T-helper 1 cell treated with Interleukin-12 subunit alpha and Interleukin-12 subunit beta and Interleukin-4 antibody, amounts not matched to agents 30 μg/mL and 1 μg/mL, for 36 hours (primary cell): ENCODE results near the gene BRD3.
A peak's percentile ranks its signal among the peaks of the same experiment; 100 is the strongest.

Experiments
- H3K27ac Mint-ChIP-seq: one replicate; pipeline ENCODE4 v1.8.0; 2021; ENCODE audit warnings: mild to moderate bottlenecking, mixed read lengths
- H3K27me3 Mint-ChIP-seq: one replicate; pipeline ENCODE4 v1.8.0; 2021; ENCODE audit warnings: low read depth, mixed read lengths
- H3K36me3 Mint-ChIP-seq: one replicate; pipeline ENCODE4 v1.8.0; 2021; ENCODE audit warnings: low read depth, mixed read lengths
- H3K4me1 Mint-ChIP-seq: one replicate; pipeline ENCODE4 v1.8.0; 2021; ENCODE audit warnings: low read depth, mixed read lengths
- H3K4me3 Mint-ChIP-seq: one replicate; pipeline ENCODE4 v1.8.0; 2021; ENCODE audit warnings: mild to moderate bottlenecking, moderate library complexity, mixed read lengths
- H3K9me3 Mint-ChIP-seq: one replicate; pipeline ENCODE4 v1.8.0; 2021; ENCODE audit warnings: mixed read lengths

Gene BRD3

GRCh38 chr9:134029248-134030226 is 38.3 kb downstream of the BRD3 start:
- no peaks in the 10 kb centered on the region for H3K4me1 Mint-ChIP-seq
- H3K9me3 Mint-ChIP-seq = no peaks in the 10 kb centered on the region
- H3K27me3 Mint-ChIP-seq = no peaks in the 10 kb centered on the region
- H3K27ac Mint-ChIP-seq = no peak overlapping the region
- peaks cover 6% of the 10 kb centered on the region for H3K36me3 Mint-ChIP-seq
- H3K4me3 Mint-ChIP-seq = no peak overlapping the region

- peaks cover 6% of the 10 kb centered on the region for H3K36me3 Mint-ChIP-seq
- H3K27me3 Mint-ChIP-seq = no peaks in the 10 kb centered on the region
- H3K27ac Mint-ChIP-seq = no peak overlapping the region
- H3K9me3 Mint-ChIP-seq = no peaks in the 10 kb centered on the region
- no peak overlapping the region for H3K4me3 Mint-ChIP-seq
- peaks cover 3% of the 10 kb centered on the region for H3K4me1 Mint-ChIP-seq
These were observed 39.1 kb downstream of the BRD3 start for GRCh38 chr9:134028575-134029247.

GRCh38 chr9:134028076-134028475 is 39.8 kb downstream of the BRD3 start:
- no peaks in the 10 kb centered on the region for H3K9me3 Mint-ChIP-seq
- H3K36me3 Mint-ChIP-seq = peaks cover 3% of the 10 kb centered on the region
- H3K27me3 Mint-ChIP-seq = no peaks in the 10 kb centered on the region
- no peak overlapping the region for H3K27ac Mint-ChIP-seq
- H3K4me3 Mint-ChIP-seq = peak overlapping the region; percentile 13
- H3K4me1 Mint-ChIP-seq = peaks cover 3% of the 10 kb centered on the region

GRCh38 chr9:134027561-134027960 is 40.3 kb downstream of the BRD3 start:
- peak overlapping the region; percentile 17 for H3K4me3 Mint-ChIP-seq

GRCh38 chr9:134026981-134027380 is 40.8 kb downstream of the BRD3 start:
- Mint-ChIP-seq H3K36me3 (peaks cover 3% of the 10 kb centered on the region), H3K4me1 (peaks cover 3% of the 10 kb centered on the region), H3K27ac (no peak overlapping the region), H3K4me3 (peak overlapping the region; percentile 17), H3K9me3 (no peaks in the 10 kb centered on the region), H3K27me3 (no peaks in the 10 kb centered on the region)

More at GRCh38 chr9:134027561-134027960, 40.3 kb downstream of the BRD3 start:
- H3K9me3 Mint-ChIP-seq = no peaks in the 10 kb centered on the region
- H3K4me1 Mint-ChIP-seq = peaks cover 3% of the 10 kb centered on the region
- H3K27me3 Mint-ChIP-seq = no peaks in the 10 kb centered on the region
- H3K27ac Mint-ChIP-seq = no peak overlapping the region
- peaks cover 3% of the 10 kb centered on the region for H3K36me3 Mint-ChIP-seq

GRCh38 chr9:134026581-134026980 is 41.2 kb downstream of the BRD3 start:
- H3K36me3 Mint-ChIP-seq = peaks cover 3% of the 10 kb centered on the region

GRCh38 chr9:134025606-134026541 is 42.0 kb downstream of the BRD3 start:
- Mint-ChIP-seq H3K36me3 (peaks cover 3% of the 10 kb centered on the region), H3K4me1 (peaks cover 3% of the 10 kb centered on the region), H3K4me3 (peak overlapping the region; percentile 78), H3K27me3 (no peaks in the 10 kb centered on the region), H3K27ac (no peak overlapping the region), H3K9me3 (no peaks in the 10 kb centered on the region)

More at GRCh38 chr9:134026581-134026980, 41.2 kb downstream of the BRD3 start:
- peaks cover 3% of the 10 kb centered on the region for H3K4me1 Mint-ChIP-seq
- no peaks in the 10 kb centered on the region for H3K9me3 Mint-ChIP-seq
- H3K4me3 Mint-ChIP-seq = no peak overlapping the region
- no peaks in the 10 kb centered on the region for H3K27me3 Mint-ChIP-seq
- no peak overlapping the region for H3K27ac Mint-ChIP-seq

GRCh38 chr9:134024828-134025605 is 42.8 kb downstream of the BRD3 start, which contains the start of gene BRD3OS:
Gene BRD3OS (plus strand): TSS chr9:134025481. CDS start chr9:134026748, 1,267 bp downstream.
- H3K9me3 Mint-ChIP-seq = no peaks in the 10 kb centered on the region
- H3K36me3 Mint-ChIP-seq = peaks cover 3% of the 10 kb centered on the region
- H3K4me3 Mint-ChIP-seq = peak within 1 kb of the TSS; percentile 78
- H3K27me3 Mint-ChIP-seq = no peaks in the 10 kb centered on the region
- peaks cover 3% of the 10 kb centered on the region for H3K4me1 Mint-ChIP-seq
- H3K27ac Mint-ChIP-seq = peak within 1 kb of the TSS; percentile 57

GRCh38 chr9:134024214-134024792 is 43.5 kb downstream of the BRD3 start:
- peaks cover 3% of the 10 kb centered on the region for H3K36me3 Mint-ChIP-seq
- H3K9me3 Mint-ChIP-seq = no peaks in the 10 kb centered on the region
- peaks cover 3% of the 10 kb centered on the region for H3K4me1 Mint-ChIP-seq
- no peaks in the 10 kb centered on the region for H3K27me3 Mint-ChIP-seq
- H3K27ac Mint-ChIP-seq = no peak overlapping the region
- H3K4me3 Mint-ChIP-seq = peak overlapping the region; percentile 78

- H3K4me1 Mint-ChIP-seq = no peaks in the 10 kb centered on the region
- H3K27me3 Mint-ChIP-seq = no peaks in the 10 kb centered on the region
- H3K27ac Mint-ChIP-seq = no peak overlapping the region
- H3K9me3 Mint-ChIP-seq = peaks cover 14% of the 10 kb centered on the region
- H3K4me3 Mint-ChIP-seq = no peak overlapping the region
- H3K36me3 Mint-ChIP-seq = no peaks in the 10 kb centered on the region
These were observed 52.9 kb downstream of the BRD3 start for GRCh38 chr9:134014946-134015345.

- Mint-ChIP-seq H3K36me3 (no peaks in the 10 kb centered on the region), H3K27ac (no peak overlapping the region), H3K4me3 (no peak overlapping the region), H3K4me1 (no peaks in the 10 kb centered on the region), H3K27me3 (no peaks in the 10 kb centered on the region), H3K9me3 (peaks cover 14% of the 10 kb centered on the region)
These were observed 56.4 kb downstream of the BRD3 start for GRCh38 chr9:134011401-134011800.

GRCh38 chr9:134010310-134011173 is 57.3 kb downstream of the BRD3 start:
- Mint-ChIP-seq H3K27me3 (no peaks in the 10 kb centered on the region), H3K36me3 (no peaks in the 10 kb centered on the region), H3K4me3 (no peak overlapping the region), H3K27ac (no peak overlapping the region), H3K9me3 (peaks cover 14% of the 10 kb centered on the region), H3K4me1 (no peaks in the 10 kb centered on the region)
